DMS153 treated with DMSO at 0.1 percent for 48 hours (cell line): Measurements from ENCODE around the gene EPB41.

ENCODE experiments used
- DNase-seq: peaks from one replicate; lab custom pipeline; 2025; ENCODE audit not compliant: unreplicated experiment; lab: John Stamatoyannopoulos, UW

The EPB41 gene

GRCh38 chr1:28973596-28974421, 59.4 kb downstream of the EPB41 start:
- no peak for DNase-seq

- no peak for DNase-seq
These were observed 60.1 kb downstream of the EPB41 start for GRCh38 chr1:28974432-28974831.

- DNase-seq: no peak
These were observed 61.9 kb downstream of the EPB41 start for GRCh38 chr1:28976248-28976647.

GRCh38 chr1:28981210-28981609, 66.8 kb downstream of the EPB41 start:
- DNase-seq: no peak

GRCh38 chr1:28982198-28982597, 67.8 kb downstream of the EPB41 start:
- DNase-seq: no peak

- DNase-seq: no peak
These were observed 68.7 kb downstream of the EPB41 start for GRCh38 chr1:28983091-28983490.

GRCh38 chr1:28983509-28984310, 69.3 kb downstream of the EPB41 start:
- DNase-seq: no peak

GRCh38 chr1:28984311-28984684, 69.9 kb downstream of the EPB41 start:
- no peak for DNase-seq

GRCh38 chr1:28985427-28985826, 71.1 kb downstream of the EPB41 start:
- DNase-seq: no peak

GRCh38 chr1:28986306-28986910, 72.0 kb downstream of the EPB41 start:
- DNase-seq: no peak

GRCh38 chr1:29002792-29003191, 88.4 kb downstream of the EPB41 start:
- DNase-seq: no peak

- DNase-seq: no peak
These were observed 89.9 kb downstream of the EPB41 start for GRCh38 chr1:29004288-29004687.

GRCh38 chr1:29004798-29005197, 90.4 kb downstream of the EPB41 start:
- DNase-seq: no peak

- DNase-seq: no peak
These were observed 97.4 kb downstream of the EPB41 start for GRCh38 chr1:29011775-29012174.

GRCh38 chr1:29017235-29017634, 102.9 kb downstream of the EPB41 start:
- DNase-seq: no peak

GRCh38 chr1:29017975-29018712, 103.8 kb downstream of the EPB41 start:
- DNase-seq: no peak

GRCh38 chr1:29022620-29023019, 108.3 kb downstream of the EPB41 start:
- DNase-seq: no peak

- peak; percentile 67 for DNase-seq
These were observed 115.3 kb downstream of the EPB41 start for GRCh38 chr1:29029667-29030066.

GRCh38 chr1:29032841-29033240, 118.5 kb downstream of the EPB41 start:
- DNase-seq: no peak

- peak; percentile 94 for DNase-seq
These were observed 119.6 kb downstream of the EPB41 start for GRCh38 chr1:29033829-29034466.
